Pancreas (tissue), 10 donors: Measurements from ENCODE around the gene GSN. TPM values are rescaled to one million over a fixed set of nuclear protein-coding genes. Genes with fewer than 3 reads are reported as not detected.

Experiments used
- ATAC-seq, 4 donors: fragments of 200-7000 bp; cut with Tn5 transposase; one replicate each; pipeline versions ENCODE4 v1.8.0 to v1.9.1; 2020; ENCODE audit warnings: mild to moderate bottlenecking in 4 of 4, moderate library complexity in 4 of 4
- DNase-seq, 6 donors: peaks; one replicate each; pipeline ENCODE4 v3.0.0-alpha.2; 2020
- FAIRE-seq: peaks from 2 replicates; lab custom pipeline; 2012; peaks lifted over from hg19 to GRCh38; lab: Jason Lieb, UNC
- H3K27ac ChIP-seq, 4 donors: fragments of 200-600 bp; sonication (generic); 1 replicate in 3 of 4; 2 replicates in 1 of 4; pipeline versions ENCODE4 v1.5.0 to v1.8.0; 2020
- H3K27me3 ChIP-seq, 4 donors: fragments of 200-600 bp; one replicate each; pipeline ENCODE4 v1.8.0; 2021
- H3K36me3 ChIP-seq, 3 donors: fragments of 200-600 bp; sonication (generic) in 1 of 3; one replicate each; pipeline versions ENCODE4 v1.5.0 to v1.8.0; 2020 to 2021
- H3K4me1 ChIP-seq, 3 donors: fragments of 200-600 bp; one replicate each; pipeline ENCODE4 v1.8.0; 2021
- H3K4me3 ChIP-seq, 4 donors: fragments of 200-600 bp; sonication (generic) in 2 of 4; one replicate each; pipeline versions ENCODE4 v1.5.0 to v1.8.0; 2020 to 2021
- H3K9me3 ChIP-seq, 4 donors: fragments of 200-600 bp; one replicate each; pipeline ENCODE4 v1.8.0; 2021
- WGBS, 2 donors: extraction: QIAGEN DNeasy Blood & Tissue Kit; methylation state at CpG; one replicate each; pipeline ENCODE4 v1.1.7; 2013; 5-methylcytosine and 5-hydroxymethylcytosine counted together
- intact Hi-C, 3 donors: fragments of 100-400 bp; cut with DNase I; formaldehyde crosslinking; loops; one replicate each; pipeline versions ENCODE4 v1.11.1 to v1.14.2; 2022
- polyA plus RNA-seq, 2 donors: library from polyadenylated mRNA; stranded (reverse); fragments of 200-250 nt; gene quantifications; one replicate each; pipeline ENCODE4 v1.2.3, GENCODE V29; 2013
- total RNA-seq, 6 donors: library from RNA; stranded (reverse); fragmentation: NEBNext Ultra II Directional in 4 of 6; extraction: Animal tissue kit (Norgen Biotek cat#: 25700) in 4 of 6; gene quantifications; one replicate each; pipeline versions ENCODE4 v1.2.1 to v1.2.4, GENCODE V29; 2021 to 2023
- TF ChIP-seq, protein P1 (sequence below), 4 donors: fragments of 200-600 bp; sonication (generic) in 3 of 4; IDR thresholded peaks; one replicate each; pipeline versions ENCODE4 v1.5.0 to v1.8.0; 2021; ENCODE audit warnings: antibody characterized with exemption in 4 of 4
- donor health status: healthy with polysubstance abuse.
- donor health status: DM: no; HTN: no; CAD: no; lungs with moderate emphysema.
- donor health status: DM: no; HTN: no; CAD: no.
- donor health status: control.
- donor health status: control.
- donor health status: Bipolar disorder and iron deficiency.
- donor health status: DM: yes; HTN: yes; CAD: no.
- donor health status: DM: no; HTN: no; CAD: no.
- donor health status: DM: no; HTN: no; CAD: no.
- donor health status: DM: yes; HTN: yes; CAD: no.

The GSN gene
- total and polyA plus RNA-seq, 8 donors, result 44.0 to 193 (median 132) TPM

- FAIRE-seq (no peak), ATAC-seq (no peak), DNase-seq (no peak)
- no peaks in the 10 kb centered on the region for H3K27me3 ChIP-seq
- H3K4me1 ChIP-seq, result no peaks in the 10 kb centered on the region
- H3K27ac ChIP-seq, result no peak overlapping the region
- no peak overlapping the region for H3K4me3 ChIP-seq
- no peaks in the 10 kb centered on the region for H3K36me3 ChIP-seq
- H3K9me3 ChIP-seq, result no peaks in the 10 kb centered on the region
- WGBS, 2 donors, result 92 to 96% methylated on average over 2 of the region's 2 CpGs
- TF ChIP-seq, protein P1, sequence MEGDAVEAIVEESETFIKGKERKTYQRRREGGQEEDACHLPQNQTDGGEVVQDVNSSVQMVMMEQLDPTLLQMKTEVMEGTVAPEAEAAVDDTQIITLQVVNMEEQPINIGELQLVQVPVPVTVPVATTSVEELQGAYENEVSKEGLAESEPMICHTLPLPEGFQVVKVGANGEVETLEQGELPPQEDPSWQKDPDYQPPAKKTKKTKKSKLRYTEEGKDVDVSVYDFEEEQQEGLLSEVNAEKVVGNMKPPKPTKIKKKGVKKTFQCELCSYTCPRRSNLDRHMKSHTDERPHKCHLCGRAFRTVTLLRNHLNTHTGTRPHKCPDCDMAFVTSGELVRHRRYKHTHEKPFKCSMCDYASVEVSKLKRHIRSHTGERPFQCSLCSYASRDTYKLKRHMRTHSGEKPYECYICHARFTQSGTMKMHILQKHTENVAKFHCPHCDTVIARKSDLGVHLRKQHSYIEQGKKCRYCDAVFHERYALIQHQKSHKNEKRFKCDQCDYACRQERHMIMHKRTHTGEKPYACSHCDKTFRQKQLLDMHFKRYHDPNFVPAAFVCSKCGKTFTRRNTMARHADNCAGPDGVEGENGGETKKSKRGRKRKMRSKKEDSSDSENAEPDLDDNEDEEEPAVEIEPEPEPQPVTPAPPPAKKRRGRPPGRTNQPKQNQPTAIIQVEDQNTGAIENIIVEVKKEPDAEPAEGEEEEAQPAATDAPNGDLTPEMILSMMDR (IDR thresholded peaks at IDR 0.05), result no peak
- intact Hi-C loops, result no loop called here
Measured at GRCh38 chr9:121221664-121222055, 46.3 kb upstream of the GSN start.

GRCh38 chr9:121222524-121223171 is 45.3 kb upstream of the GSN start:
- Histone ChIP-seq H3K36me3 (no peaks in the 10 kb centered on the region), H3K4me1 (no peaks in the 10 kb centered on the region), H3K27me3 (no peaks in the 10 kb centered on the region), H3K9me3 (no peaks in the 10 kb centered on the region), H3K4me3 (peak overlapping the region in 1 of 4 donors; percentile 15), H3K27ac (no peak overlapping the region)
- DNase-seq, result peak in 2 of 6 donors; percentile 18 to 31
- 39 to 47% methylated on average over 12 of the region's 12 CpGs for WGBS, 2 donors
- ATAC-seq, result peak; percentile 66 to 84 (median 73)
- intact Hi-C loops, result no loop called here
- TF ChIP-seq, protein P1 (IDR thresholded peaks at IDR 0.05), result peak; percentile 49 to 71 (median 61)
- FAIRE-seq, result no peak

DNA sequence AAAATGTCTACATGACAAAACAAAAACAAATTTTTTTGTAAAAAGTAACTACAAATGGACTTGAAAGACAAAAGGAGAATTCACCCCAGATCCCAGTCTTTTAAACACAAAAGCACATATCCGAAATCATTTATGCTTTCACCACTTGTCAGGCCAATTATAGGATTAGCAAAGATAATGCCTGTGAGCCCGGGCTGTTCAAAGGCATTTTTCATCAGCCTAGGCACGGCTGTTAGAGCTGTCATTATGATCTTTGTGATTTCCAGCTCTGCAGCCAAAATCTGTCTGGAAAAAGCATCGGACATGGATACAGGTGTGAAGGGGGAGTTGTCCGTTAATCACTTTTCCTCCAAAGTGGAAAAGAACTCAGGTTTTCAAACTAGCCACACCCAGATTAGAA is 42.7 kb upstream of the GSN start:
- Histone ChIP-seq H3K9me3 (no peaks in the 10 kb centered on the region), H3K27ac (no peak overlapping the region), H3K4me3 (no peak overlapping the region), H3K4me1 (peaks cover 0 to 4% (median 0%) of the 10 kb centered on the region in 3 donors), H3K36me3 (no peaks in the 10 kb centered on the region), H3K27me3 (no peaks in the 10 kb centered on the region)
- WGBS, 2 donors, result 62 to 75% methylated on average over 5 of the region's 5 CpGs
- intact Hi-C loops, result no loop called here
- ATAC-seq (no peak), DNase-seq (no peak), FAIRE-seq (no peak)
- TF ChIP-seq, protein P1 (IDR thresholded peaks at IDR 0.05), result no peak

GRCh38 chr9:121226175-121226574 is 41.8 kb upstream of the GSN start:
- H3K27ac ChIP-seq, result no peak overlapping the region

DNA sequence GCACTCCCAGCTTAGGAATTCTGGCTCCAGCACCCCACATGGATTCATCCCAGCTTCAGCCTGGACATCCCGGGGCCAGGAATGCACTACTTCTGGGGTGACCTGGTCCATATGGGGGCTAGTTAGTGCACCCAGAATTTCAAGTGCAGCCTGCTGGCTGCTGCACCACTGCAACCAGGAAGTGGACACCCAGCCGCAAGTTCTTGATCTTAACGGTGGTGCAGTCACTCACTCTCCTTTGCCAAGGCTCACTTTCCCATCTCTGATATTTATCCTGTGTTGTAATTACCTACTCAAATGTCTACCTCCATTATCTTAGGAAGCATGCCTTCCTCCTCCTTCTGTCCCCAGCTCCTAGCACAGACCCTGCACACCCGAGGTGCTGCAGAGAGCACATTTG is 40.1 kb upstream of the GSN start:
- H3K27me3 ChIP-seq, result no peaks in the 10 kb centered on the region
- intact Hi-C loops, result no loop called here
- TF ChIP-seq, protein P1 (IDR thresholded peaks at IDR 0.05), result no peak
- H3K4me1 ChIP-seq, result peaks cover 0 to 4% (median 0%) of the 10 kb centered on the region in 3 donors
- no peak for FAIRE-seq
- no peaks in the 10 kb centered on the region for H3K9me3 ChIP-seq
- H3K4me3 ChIP-seq, result no peak overlapping the region
- no peak for ATAC-seq
- H3K36me3 ChIP-seq, result no peaks in the 10 kb centered on the region
- no peak overlapping the region for H3K27ac ChIP-seq
- 55 to 66% methylated on average over 4 of the region's 4 CpGs for WGBS, 2 donors
- DNase-seq, result no peak

More at GRCh38 chr9:121226175-121226574, 41.8 kb upstream of the GSN start:
- Histone ChIP-seq H3K36me3 (no peaks in the 10 kb centered on the region), H3K9me3 (no peaks in the 10 kb centered on the region), H3K4me3 (no peak overlapping the region), H3K27me3 (no peaks in the 10 kb centered on the region), H3K4me1 (peaks cover 0 to 4% (median 0%) of the 10 kb centered on the region in 3 donors)
- no peak for ATAC-seq
- intact Hi-C loops, result no loop called here
- 74 to 80% methylated on average over 2 of the region's 2 CpGs for WGBS, 2 donors
- FAIRE-seq, result no peak
- TF ChIP-seq, protein P1 (IDR thresholded peaks at IDR 0.05), result no peak
- DNase-seq, result no peak
